ENCODE data around the gene NFIX.
A peak's percentile ranks its signal among the peaks of the same experiment; 100 is the strongest.

The NFIX gene

DNA sequence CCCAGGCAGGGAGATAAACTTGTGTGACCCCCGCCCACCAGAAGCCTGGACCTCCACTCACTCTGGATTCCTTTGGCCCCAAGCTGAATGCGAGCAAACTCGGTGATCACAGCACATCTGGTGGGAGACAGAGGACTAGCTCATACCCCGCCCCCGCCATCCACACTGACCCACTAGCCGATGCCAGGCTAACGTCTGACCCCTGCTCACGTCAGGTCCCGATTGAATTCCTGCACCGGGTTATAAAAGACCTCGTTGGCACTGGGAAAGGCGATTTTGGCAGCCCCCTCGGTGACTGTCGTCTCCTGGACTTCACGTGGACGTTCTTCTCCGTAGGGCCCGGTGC is 120.6 kb downstream of the NFIX start:
- no peak for DNase-seq

DNA sequence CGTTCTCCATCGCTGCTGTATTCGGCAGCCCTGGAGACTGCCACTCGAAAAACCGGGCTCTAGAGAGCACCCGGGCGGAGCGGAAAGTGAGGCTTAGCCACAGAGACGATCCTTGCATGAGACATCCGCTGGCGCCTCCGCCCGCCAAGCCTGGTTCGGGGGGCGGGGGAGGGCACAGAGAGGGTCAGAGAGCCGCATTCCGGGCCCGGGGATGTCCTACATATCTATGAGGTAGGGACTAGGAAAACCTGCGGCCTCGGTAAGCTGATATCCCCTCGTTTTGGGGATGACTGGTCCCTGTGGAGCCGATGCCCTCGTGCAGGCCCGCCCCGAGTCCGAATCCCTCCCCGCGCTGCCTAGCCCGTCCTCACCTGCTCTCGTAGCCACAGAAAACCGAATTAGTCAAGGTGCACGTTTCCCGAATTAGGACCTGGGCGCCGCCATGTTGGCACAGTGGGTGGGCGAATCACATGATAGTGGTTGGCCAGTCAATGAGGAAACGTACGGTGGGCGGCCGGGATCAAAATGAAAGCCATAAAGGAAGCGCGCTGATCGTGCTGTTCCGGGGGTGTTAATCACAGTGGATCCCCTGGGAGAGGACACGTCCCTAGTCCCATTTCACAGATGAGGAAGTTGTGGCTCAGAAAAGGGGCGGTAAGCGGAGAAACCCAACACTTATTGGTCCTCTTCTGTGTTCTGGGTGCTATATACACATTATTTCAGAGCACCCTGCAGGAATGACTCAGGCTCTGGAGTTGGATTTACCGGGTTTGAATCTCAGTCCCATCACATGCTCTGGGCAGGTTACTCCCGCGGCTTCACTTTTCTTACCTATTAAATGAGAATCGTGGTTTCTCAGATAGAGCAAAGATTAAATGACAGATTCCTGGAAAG is 121.3 kb downstream of the NFIX start, which contains the start of gene TRMT1:
Gene TRMT1, minus strand, starts transcription at position 459 of the 894 bp plus-strand sequence. Its CDS starts 341 bp downstream, at position 118.
- DNase-seq = peak; percentile 92

- no peak for DNase-seq
Observed at GRCh38 chr19:13117176-13117771, 122.0 kb downstream of the NFIX start.

DNA sequence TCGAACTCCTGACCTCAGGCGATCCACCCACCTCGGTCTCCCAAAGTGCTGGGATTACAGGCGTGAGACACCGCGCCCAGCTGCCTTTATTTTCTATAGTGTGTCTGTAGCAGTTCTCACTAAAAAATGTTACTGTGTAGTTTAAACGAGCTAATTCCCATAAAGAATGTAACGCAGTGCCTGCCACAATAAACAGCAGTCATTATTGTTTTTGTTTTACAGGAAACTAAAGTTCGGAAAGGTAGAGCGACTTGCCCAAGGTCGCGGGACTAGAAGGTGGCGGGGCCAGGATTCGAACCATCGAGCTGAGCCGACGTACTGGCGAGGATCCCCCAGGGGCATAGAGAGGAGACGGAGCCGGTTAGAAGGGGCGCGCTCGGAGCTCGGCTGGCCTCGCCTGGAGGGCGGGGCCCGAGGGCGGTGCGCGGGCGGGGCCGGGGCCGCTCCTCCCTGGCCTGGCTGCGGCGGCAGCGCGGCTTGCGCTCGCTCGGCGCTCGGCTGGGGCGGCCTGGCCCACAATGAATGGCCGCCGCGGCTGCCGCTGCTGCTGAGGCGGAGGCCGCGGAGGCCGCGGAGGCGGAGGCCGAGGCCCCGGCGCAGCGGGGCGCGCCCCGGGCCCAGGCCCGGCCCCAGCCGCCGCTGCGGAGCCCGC is 122.6 kb downstream of the NFIX start, which contains the start of gene NACC1:
Gene NACC1, plus strand, starts transcription at position 493 of the 652 bp plus-strand sequence. CDS start 16,944 bp downstream, outside the sequence.
- peak; percentile 94 for DNase-seq

DNA sequence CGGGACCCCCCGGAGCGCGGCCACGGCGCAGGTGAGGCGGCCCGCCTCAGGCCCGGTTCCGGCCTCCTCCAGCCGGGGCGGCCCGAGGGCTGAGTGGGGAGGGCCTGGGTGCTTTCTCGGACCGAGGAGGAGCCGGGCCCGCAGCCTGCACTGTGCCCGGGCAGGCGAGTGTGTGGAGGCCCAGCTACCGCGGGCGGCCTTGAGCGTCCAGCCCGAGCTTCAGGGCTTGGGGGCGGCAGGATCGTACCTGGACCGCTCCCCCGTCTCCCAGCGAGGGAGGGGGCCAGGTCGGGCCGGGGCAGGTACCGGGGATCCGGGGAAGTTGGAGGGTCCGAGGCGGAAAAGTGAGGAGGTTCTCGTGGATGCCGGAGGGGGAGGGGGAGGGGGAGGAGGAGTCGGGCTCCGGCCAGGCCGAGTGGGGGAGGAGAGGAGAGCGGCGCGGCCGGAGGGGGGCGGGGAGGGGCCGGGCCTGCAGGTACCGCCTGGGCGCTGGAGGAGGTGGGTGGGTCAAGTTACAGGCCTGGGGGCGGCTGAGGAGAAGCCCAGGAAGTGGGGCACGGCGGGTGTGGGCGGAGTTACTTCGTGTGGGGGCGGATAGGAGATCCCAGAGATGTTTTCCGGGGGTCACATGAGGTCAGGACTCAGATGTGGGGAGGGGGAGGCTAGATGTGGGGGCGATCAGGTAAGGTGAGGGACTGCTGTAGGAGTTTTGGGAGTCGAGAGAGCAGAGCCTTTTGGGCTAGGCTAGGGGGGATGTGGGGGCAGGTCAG is 123.3 kb downstream of the NFIX start:
- DNase-seq = peak; percentile 70

DNA sequence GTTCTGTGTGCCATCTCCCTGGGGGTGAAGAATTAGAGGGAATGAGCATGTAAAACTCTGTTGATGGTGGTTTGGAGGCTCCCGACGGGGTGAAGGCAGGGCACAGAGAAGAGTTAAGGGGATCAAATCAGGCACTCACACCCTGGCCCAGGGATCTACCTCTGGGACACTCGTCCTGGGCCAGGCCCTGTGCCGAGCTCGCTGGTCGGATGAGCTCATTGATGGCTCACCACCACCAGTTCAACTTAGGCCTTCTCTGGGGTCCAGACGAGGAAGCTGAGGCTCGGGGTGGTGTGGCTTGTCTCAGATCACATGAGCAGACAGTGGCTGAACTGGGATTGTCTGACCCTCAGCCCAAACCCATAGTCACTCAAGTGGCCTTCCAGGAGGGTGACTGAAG is 124.4 kb downstream of the NFIX start:
- DNase-seq = no peak

DNA sequence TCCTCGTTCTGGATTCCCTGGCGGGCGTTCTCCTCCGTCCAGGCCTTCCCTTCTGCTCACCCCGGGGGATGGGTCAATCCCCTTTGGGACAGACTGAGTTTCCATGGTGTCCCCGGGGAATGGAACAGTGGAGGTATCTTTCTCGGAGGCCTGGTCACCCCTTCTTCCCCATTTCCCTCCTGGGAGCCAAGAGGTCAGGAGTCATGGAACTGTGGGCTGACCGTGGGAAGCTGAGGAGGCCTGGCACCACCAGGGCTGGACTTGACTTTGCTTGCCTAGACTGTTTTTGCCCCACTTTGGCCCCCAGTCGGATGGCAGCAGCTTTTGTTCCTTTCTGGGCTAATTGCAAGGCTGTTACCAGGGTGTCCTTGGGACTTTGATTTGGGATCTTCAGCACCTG is 124.8 kb downstream of the NFIX start:
- no peak for DNase-seq

GRCh38 chr19:13120817-13121216 is 125.5 kb downstream of the NFIX start:
- DNase-seq = no peak

DNA sequence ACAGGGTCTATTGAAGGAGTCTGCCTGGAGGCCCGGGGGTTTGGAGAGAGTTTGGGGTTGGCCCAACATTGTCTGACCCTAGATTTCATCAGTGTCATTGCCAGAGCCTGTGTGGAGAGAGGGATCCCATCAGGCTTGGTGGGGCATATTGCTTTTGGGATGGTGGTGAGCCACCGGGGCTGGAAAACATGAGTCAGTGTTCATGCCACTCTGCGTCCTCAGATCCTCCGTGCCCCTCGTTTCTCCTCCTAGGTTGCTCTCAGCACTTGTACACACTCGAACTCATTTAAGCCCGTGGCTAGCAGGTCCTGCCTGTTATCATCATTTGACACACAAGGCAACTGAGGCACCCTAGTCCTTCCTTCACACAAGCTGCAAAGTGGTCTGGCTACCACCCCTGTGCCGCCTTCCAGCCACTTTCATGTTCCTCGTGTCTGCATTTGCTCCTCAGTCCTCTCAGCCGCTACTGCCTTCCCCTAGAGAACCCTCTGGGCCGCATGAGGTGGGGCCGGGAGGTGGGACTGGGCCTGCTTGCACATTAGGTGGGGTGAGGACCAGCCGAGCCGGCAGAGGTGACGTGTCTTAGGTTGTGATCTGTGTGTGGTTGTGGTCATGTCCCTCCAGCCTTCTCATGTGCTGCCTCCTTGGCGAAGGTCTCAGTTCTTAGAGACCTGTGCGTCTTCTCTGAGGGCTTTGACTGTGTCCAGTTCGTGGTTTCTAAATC is 126.4 kb downstream of the NFIX start:
- DNase-seq = no peak

GRCh38 chr19:13122275-13122878 is 127.1 kb downstream of the NFIX start:
- DNase-seq = no peak

- DNase-seq = no peak
Observed at GRCh38 chr19:13122980-13123957, 128.0 kb downstream of the NFIX start.

GRCh38 chr19:13127051-13127450 is 131.8 kb downstream of the NFIX start:
- DNase-seq = no peak

- DNase-seq = no peak
Observed at GRCh38 chr19:13127811-13128575, 132.7 kb downstream of the NFIX start.

DNA sequence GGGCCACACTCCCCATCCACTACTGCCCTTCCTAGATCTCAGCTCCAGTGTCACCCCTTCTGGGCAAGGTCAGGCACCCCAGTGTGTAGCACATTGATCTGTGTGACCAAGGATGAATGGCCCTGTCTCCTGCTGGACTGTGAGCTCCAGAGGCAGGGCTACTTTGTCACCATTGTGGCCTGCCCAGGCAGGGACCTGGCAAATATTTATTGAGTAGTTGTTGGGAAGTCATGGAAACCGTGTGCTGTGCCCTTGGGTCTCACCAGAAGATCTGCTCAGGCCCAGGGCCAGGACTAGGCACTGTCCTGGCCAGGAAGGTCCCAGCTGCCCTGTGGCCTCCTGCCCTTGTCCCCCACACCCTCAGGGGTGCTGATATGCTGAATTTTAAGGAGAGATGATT is 133.3 kb downstream of the NFIX start:
- DNase-seq = no peak

- DNase-seq = no peak
Observed at GRCh38 chr19:13129384-13129783, 134.1 kb downstream of the NFIX start.

GRCh38 chr19:13130886-13131490 is 135.7 kb downstream of the NFIX start:
- no peak for DNase-seq

- peak; percentile 78 for DNase-seq
Observed at GRCh38 chr19:13132471-13133180, 137.4 kb downstream of the NFIX start.

DNA sequence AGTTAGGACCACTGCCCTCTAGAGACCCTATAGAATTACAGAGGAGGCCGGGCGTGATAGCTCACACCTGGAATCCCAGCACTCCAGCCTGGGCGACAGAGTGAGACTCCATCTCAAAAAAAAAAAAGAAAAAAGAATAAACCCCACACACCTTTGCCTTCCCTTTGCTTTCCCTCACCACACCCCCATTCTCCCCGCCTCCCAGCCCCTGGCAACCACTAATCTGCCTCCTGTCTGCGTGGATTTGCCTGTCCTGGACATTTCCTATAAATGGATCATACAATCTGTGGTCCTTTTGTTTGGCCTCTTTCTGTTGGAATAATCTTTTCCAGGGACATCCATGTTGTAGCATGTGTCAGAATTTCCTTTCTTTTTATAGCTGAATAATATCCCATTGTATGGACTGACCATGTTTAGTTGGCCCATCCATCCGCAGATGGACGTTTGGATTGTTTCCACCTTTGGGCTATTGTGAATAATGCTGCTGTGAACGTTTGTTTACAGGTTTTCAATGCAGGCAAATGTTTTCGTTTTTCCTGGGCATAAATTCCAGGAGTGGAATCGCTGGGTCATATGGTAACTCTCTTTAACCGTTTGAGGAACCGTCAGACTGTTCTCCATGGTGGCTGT is 138.1 kb downstream of the NFIX start:
- no peak for DNase-seq
